ENCODE measurements around the gene MRPL33. TPM values are rescaled to one million over a fixed set of nuclear protein-coding genes. Genes with fewer than 3 reads are reported as not detected.

The MRPL33 gene
- total RNA-seq (2014; rRNA removed; shearing (Covaris generic)) (80.5 and 83.9 TPM in 2 replicates), polyA plus RNA-seq (2016; fragmentation: Nextera tagmentation; extraction: Ambion mirVana) (292 and 310 TPM in 2 replicates)
- long read RNA-seq, transcript MRPL33-202 (3 exons, 404 nt), result minor isoform, 5 of 32 reads
- long read RNA-seq, transcript MRPL33-201 (4 exons, 518 nt), result major isoform, 11 of 32 reads
- long read RNA-seq, partial matches to known transcripts, result 1 of 32 reads
- long read RNA-seq, other reads (novel, unspliced or antisense), result 13 of 32 reads

DNA sequence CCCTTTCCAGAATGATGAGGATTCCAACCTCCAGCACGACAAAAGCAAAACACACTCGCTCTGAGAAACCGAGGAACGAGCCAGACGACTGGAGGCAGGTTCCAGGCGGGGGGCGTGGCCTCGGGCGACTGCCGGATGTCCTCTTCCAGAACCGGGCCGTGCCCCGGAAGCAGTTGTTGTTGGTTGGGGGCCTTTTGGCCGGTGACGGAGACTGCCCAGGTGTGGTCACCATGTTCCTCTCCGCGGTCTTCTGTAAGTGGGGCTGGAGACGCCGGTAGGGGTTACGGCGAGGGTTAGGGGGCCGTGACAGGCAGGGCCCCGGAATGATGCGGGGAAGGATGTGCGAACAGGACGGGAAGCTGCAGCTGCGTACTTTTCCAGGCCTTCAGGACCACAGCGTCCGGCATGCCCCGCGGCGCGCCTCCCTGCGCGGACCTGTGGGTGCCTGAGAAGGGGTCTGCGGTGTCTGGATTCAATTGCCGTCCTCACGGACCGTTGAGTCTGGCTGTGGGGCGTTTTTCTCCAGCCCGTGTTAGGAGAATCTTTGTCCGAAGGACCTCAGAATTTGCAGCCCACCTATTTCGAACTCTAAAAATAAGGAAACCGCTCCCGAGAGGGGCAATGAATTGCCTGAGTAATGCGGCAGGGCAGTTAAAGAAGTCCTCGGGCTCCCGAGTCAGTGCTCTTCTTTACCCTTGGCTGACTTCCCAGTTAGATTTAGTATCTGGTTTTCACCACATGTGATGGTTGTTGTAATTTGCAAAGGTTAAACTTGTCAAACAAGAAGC, at the start of gene MRPL33:
Gene MRPL33 (plus strand): TSS at position 172 of the 788 bp plus-strand sequence. CDS start 59 bp downstream, at position 231.
- H3K27me3 Mint-ChIP-seq (ENCODE audit: insufficient read depth, low read depth, poor library complexity), result peaks cover 15% of the 10 kb centered on the region

DNA sequence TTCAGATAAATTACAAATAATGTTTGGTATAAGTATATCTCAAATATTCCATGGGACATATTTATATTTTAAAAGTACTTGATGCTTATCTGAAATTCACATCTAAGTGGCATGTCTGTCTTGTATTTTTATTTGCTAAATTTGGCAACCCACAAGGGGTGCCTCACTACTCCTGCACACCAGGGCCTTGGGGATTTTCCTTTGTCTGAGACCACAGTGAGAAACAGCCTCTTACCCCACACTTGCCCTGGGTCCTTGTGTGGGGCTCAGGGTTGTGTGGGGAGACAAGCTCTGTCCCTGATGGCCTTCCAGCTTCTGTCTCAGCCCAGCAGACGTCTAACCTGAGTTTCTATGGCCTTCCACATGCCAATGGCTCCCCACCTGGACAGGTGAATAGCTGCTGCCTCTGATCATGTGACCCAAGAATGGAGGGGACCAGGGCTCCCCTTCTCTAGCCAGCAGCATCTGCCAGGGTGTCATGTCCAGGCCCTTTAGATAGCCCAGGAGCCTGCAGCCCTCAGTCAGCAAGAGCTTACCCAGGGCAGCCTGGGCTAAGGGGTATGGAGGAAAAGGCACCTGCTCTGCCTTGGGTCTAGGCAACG, 49.5 kb upstream of the MRPL33 start:
- H3K27me3 Mint-ChIP-seq (ENCODE audit: insufficient read depth, low read depth, poor library complexity), result peaks cover 1% of the 10 kb centered on the region
- H3K36me3 Mint-ChIP-seq (ENCODE audit: low read depth), result no peaks in the 10 kb centered on the region
- no peak overlapping the region for H2AFZ ChIP-seq
- no peaks in the 10 kb centered on the region for H3K79me2 ChIP-seq (replicated peaks; ENCODE audit: insufficient read depth)
- H3K27ac Mint-ChIP-seq, result no peak overlapping the region
- DNase-seq (ENCODE audit: low spot score) (no peak), ATAC-seq (no peak)
- H3K36me3 ChIP-seq (ENCODE audit: insufficient read depth), result no peaks in the 10 kb centered on the region
- no peaks in the 10 kb centered on the region for H4K20me1 ChIP-seq (replicated peaks; ENCODE audit: insufficient read depth)
- peaks cover 20% of the 10 kb centered on the region for H3K4me1 ChIP-seq (ENCODE audit: insufficient read depth)
- no peak for TF ChIP-seq NANOG (IDR thresholded peaks at IDR 0.05; ENCODE audit: borderline replicate concordance)
- no peak for TF ChIP-seq POLR2AphosphoS5 (IDR thresholded peaks at IDR 0.05; ENCODE audit: low read depth)
- TF ChIP-seq ZNF331 (CRISPR knock-in tag; IDR thresholded peaks at IDR 0.05; ENCODE audit: low read depth), result no peak
- H3K9me3 Mint-ChIP-seq, result no peaks in the 10 kb centered on the region
- no peaks in the 10 kb centered on the region for H3F3A ChIP-seq (replicated peaks; ENCODE audit: low read depth)
- peaks cover 34% of the 10 kb centered on the region for H3K4me1 Mint-ChIP-seq
- no peak overlapping the region for H3K27ac ChIP-seq (ENCODE audit: low read depth)
- no peak overlapping the region for H3K4me2 ChIP-seq
- no peak overlapping the region for H3K4me3 Mint-ChIP-seq
- peaks cover 9% of the 10 kb centered on the region; the same call in 1 of the 2 replicates for H3K27me3 ChIP-seq (ENCODE audit: insufficient read depth)
- H3K9me2 ChIP-seq (ENCODE audit: insufficient read depth), result no peaks in the 10 kb centered on the region
- no peak overlapping the region for H3K4me3 ChIP-seq

More for the DNA sequence above, at the start of gene MRPL33:
- DNase-seq (ENCODE audit: low spot score), result peak; percentile 98
- Histone ChIP-seq H4K20me1 (replicated peaks; ENCODE audit: insufficient read depth) (peaks cover 15% of the 10 kb centered on the region), H3K4me3 (peak within 1 kb of the TSS; percentile 91), H3K27me3 (ENCODE audit: insufficient read depth) (no peaks in the 10 kb centered on the region), H3K27ac (ENCODE audit: low read depth) (peak within 1 kb of the TSS; percentile 91), H3K4me1 (ENCODE audit: insufficient read depth) (peaks cover 11% of the 10 kb centered on the region; the same call in 1 of the 2 replicates), H3F3A (replicated peaks; ENCODE audit: low read depth) (0 out of 2 replicates have a peak, but pooled peaks cover 3% of the 10 kb centered on the region), H3K79me2 (replicated peaks; ENCODE audit: insufficient read depth) (peaks cover 50% of the 10 kb centered on the region), H3K4me2 (peak within 1 kb of the TSS; percentile 96), H2AFZ (peak within 1 kb of the TSS; percentile 92), H3K36me3 (ENCODE audit: insufficient read depth) (no peaks in the 10 kb centered on the region), H3K9me2 (ENCODE audit: insufficient read depth) (no peaks in the 10 kb centered on the region)
- Mint-ChIP-seq H3K4me3 (peak within 1 kb of the TSS; percentile 98), H3K36me3 (ENCODE audit: low read depth) (peaks cover 5% of the 10 kb centered on the region; the same call in 2 of the 3 replicates), H3K9me3 (no peaks in the 10 kb centered on the region), H3K4me1 (peaks cover 21% of the 10 kb centered on the region; the same call in 2 of the 3 replicates), H3K27ac (peak within 1 kb of the TSS; percentile 98)
- TF ChIP-seq ZNF114 (CRISPR knock-in tag; IDR thresholded peaks at IDR 0.05), result no peak
- TF ChIP-seq, protein P1, sequence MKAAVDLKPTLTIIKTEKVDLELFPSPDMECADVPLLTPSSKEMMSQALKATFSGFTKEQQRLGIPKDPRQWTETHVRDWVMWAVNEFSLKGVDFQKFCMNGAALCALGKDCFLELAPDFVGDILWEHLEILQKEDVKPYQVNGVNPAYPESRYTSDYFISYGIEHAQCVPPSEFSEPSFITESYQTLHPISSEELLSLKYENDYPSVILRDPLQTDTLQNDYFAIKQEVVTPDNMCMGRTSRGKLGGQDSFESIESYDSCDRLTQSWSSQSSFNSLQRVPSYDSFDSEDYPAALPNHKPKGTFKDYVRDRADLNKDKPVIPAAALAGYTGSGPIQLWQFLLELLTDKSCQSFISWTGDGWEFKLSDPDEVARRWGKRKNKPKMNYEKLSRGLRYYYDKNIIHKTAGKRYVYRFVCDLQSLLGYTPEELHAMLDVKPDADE (IDR thresholded peaks at IDR 0.05), result peak; percentile 87
- peak; percentile 70; the same call in 1 of the 2 replicates for TF ChIP-seq CREB1 (CRISPR knock-in tag; IDR thresholded peaks at IDR 0.05; ENCODE audit: low read depth)
- peak; percentile 78 for TF ChIP-seq POLR2AphosphoS5 (IDR thresholded peaks at IDR 0.05; ENCODE audit: low read depth)
- peak; percentile 97 for ATAC-seq
